Measurements from ENCODE around the gene TPI1. TPM values are rescaled to one million over a fixed set of nuclear protein-coding genes. Genes with fewer than 3 reads are reported as not detected.
"Not testable (repeated sequence)": the region's sequence is repeated elsewhere in the genome, so short reads cannot be mapped to it uniquely, and the experiment has no call there.

The TPI1 gene
- total RNA-seq, 2 experiments from 2014 or later: 1,086 to 1,277 TPM

DNA sequence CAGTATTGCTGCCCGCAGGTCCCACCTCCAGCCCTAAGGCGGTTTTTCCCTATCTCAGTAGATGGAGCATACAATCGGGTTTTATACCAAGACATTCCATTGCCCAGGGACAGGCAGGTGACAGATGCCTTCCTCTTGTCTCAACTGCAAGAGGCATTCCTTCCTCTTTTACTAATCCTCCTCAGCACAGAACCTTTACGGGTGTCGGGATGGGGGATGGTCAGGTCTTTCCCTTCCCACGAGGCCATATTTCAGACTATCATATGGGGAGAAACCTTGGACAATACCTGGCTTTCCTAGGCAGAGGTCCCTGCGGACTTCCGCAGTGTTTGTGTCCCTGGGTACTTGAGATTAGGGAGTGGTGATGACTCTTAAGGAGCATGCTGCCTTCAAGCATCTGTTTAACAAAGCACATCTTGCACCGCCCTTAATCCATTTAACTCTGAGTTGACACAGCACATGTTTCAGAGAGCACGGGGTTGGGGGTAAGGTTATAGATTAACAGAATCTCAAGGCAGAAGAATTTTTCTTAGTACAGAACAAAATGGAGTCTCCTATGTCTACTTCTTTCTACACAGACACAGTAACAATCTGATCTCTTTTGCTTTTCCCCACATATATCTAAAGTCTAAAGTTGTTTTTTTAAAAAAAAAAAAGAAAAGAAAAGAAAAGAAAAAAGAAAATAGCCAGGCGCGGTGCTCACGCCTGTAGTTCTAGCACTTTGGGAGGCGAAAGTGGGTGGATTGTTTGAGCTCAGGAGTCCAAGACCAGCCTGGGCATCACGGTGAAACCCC, 19.1 kb downstream of the TPI1 start:
- H3K4me3 Mint-ChIP-seq; H3K9me3 Mint-ChIP-seq (ENCODE audit: low read depth); ATAC-seq; H3K27ac Mint-ChIP-seq; DNase-seq; H3K27me3 Mint-ChIP-seq: not testable (repeated sequence)
- Mint-ChIP-seq H3K4me1 (peaks cover 17% of the 10 kb centered on the region), H3K36me3 (peaks cover 15% of the 10 kb centered on the region)
- CTCF ChIA-PET: interaction anchor here (1.0 to 1.6 kb wide), 2 partner anchors 14 to 34 kb away, joined by 3 to 7 read pairs; partner anchors contain the start of gene SPSB2

GRCh38 chr12:6887460-6887859, 20.1 kb downstream of the TPI1 start:
- Mint-ChIP-seq H3K9me3 (ENCODE audit: low read depth) (no peaks in the 10 kb centered on the region), H3K4me3 (no peak overlapping the region), H3K36me3 (peaks cover 15% of the 10 kb centered on the region), H3K27ac (no peak overlapping the region), H3K27me3 (no peaks in the 10 kb centered on the region), H3K4me1 (peaks cover 26% of the 10 kb centered on the region)
- no peak for DNase-seq
- CTCF ChIA-PET: interaction anchor here (0.8 to 1.6 kb wide), 2 partner anchors 15 to 20 kb away, joined by 3 to 7 read pairs; partner anchors contain the start of gene SPSB2
- no peak for ATAC-seq

- CTCF ChIA-PET: interaction anchor here (0.8 kb wide), 1 partner anchor 21 kb away, joined by 3 read pairs; no protein-coding TSS in a partner anchor
- H3K36me3 Mint-ChIP-seq: peaks cover 16% of the 10 kb centered on the region
- ATAC-seq (no peak), DNase-seq (no peak)
- H3K4me3 Mint-ChIP-seq: no peak overlapping the region
- H3K27me3 Mint-ChIP-seq: no peaks in the 10 kb centered on the region
- H3K27ac Mint-ChIP-seq: peak overlapping the region; percentile 49
- H3K9me3 Mint-ChIP-seq (ENCODE audit: low read depth): no peaks in the 10 kb centered on the region
- peaks cover 29% of the 10 kb centered on the region for H3K4me1 Mint-ChIP-seq
Measured at GRCh38 chr12:6888360-6888759, 21.0 kb downstream of the TPI1 start.

DNA sequence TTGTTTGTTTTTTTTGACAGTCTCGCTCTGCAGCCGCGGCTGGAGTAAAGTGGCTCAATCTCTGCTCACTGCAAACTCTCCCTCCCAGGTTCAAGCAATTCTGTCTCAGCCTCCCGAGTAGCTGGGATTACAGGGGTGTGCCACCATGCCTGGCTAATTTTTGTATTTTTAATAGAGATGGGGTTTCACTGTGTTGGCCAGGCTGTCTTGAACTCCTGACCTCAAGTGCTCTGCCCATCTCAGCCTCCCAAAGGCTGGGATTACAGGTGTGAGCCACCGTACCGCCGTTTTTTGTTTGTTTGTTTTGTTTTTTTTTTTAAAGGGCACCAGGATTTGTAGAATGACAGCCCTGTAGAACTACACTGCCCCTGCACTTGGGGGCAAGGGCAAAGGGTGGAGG, 21.5 kb downstream of the TPI1 start:
- not testable (repeated sequence) for DNase-seq; ATAC-seq; H3K27me3 Mint-ChIP-seq; H3K9me3 Mint-ChIP-seq (ENCODE audit: low read depth); H3K4me3 Mint-ChIP-seq
- Mint-ChIP-seq H3K36me3 (peaks cover 16% of the 10 kb centered on the region), H3K27ac (peak overlapping the region; percentile 49), H3K4me1 (peaks cover 29% of the 10 kb centered on the region)
- CTCF ChIA-PET: interaction anchor here (1.4 kb wide), 1 partner anchor 16 kb away, joined by 11 read pairs; the partner anchor contains the start of gene SPSB2

GRCh38 chr12:6889775-6890573, 22.6 kb downstream of the TPI1 start:
- Mint-ChIP-seq H3K36me3 (peaks cover 11% of the 10 kb centered on the region), H3K4me1 (peaks cover 29% of the 10 kb centered on the region), H3K27ac (peak overlapping the region; percentile 93), H3K4me3 (peak overlapping the region; percentile 80)
- H3K27me3 Mint-ChIP-seq; H3K9me3 Mint-ChIP-seq (ENCODE audit: low read depth); DNase-seq; ATAC-seq: not testable (repeated sequence)
- CTCF ChIA-PET: interaction anchor here (1.0 to 1.4 kb wide), 2 partner anchors 17 to 20 kb away, joined by 4 to 11 read pairs; partner anchors contain the start of gene SPSB2

- CTCF ChIA-PET: interaction anchor here (0.8 to 5.2 kb wide), 34 partner anchors 9 to 220 kb away, joined by 3 to 90 read pairs (median 5); partner anchors contain the start of genes C12orf57, CDCA3, COPS7A and ENO2
- H3K27me3 Mint-ChIP-seq: no peaks in the 10 kb centered on the region
- H3K9me3 Mint-ChIP-seq (ENCODE audit: low read depth): no peaks in the 10 kb centered on the region
- peak overlapping the region; percentile 93 for H3K27ac Mint-ChIP-seq
- DNase-seq: peak; percentile 99
- peak overlapping the region; percentile 80 for H3K4me3 Mint-ChIP-seq
- H3K4me1 Mint-ChIP-seq: peaks cover 29% of the 10 kb centered on the region
- H3K36me3 Mint-ChIP-seq: peaks cover 9% of the 10 kb centered on the region
- ATAC-seq: peak; percentile 95
Measured at GRCh38 chr12:6890789-6891645, 23.7 kb downstream of the TPI1 start.

- Mint-ChIP-seq H3K27me3 (no peaks in the 10 kb centered on the region), H3K27ac (peak overlapping the region; percentile 93), H3K4me1 (peaks cover 29% of the 10 kb centered on the region), H3K9me3 (ENCODE audit: low read depth) (no peaks in the 10 kb centered on the region), H3K4me3 (peak overlapping the region; percentile 80), H3K36me3 (peaks cover 9% of the 10 kb centered on the region)
- peak; percentile 3 for ATAC-seq
- CTCF ChIA-PET: interaction anchor here (0.8 to 5.2 kb wide), 32 partner anchors 8 to 220 kb away, joined by 3 to 90 read pairs (median 5); partner anchors contain the start of genes C12orf57, CDCA3, ENO2 and LPCAT3
- DNase-seq: no peak
Measured at GRCh38 chr12:6891646-6892001, 24.3 kb downstream of the TPI1 start.

DNA sequence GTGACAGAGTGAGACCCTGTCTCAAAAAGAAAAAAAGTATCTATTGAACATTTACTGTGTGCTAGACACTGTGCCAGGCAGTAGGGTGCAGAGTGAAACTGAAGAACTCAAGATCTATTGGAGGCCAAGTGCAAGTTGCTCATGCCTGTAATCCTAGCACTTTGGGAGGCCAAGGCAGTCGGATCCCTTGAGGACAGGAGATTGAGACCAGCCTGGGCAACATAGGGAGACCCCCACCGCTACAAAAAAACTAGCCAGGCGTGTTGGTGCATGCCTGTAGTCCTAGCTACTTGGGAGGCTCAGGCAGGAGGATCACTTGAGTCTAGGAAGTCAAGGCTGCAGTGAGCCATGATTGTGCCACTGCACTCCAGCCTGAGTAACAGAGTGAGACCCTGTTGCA, 25.4 kb downstream of the TPI1 start:
- DNase-seq; H3K36me3 Mint-ChIP-seq; H3K27me3 Mint-ChIP-seq; ATAC-seq; H3K9me3 Mint-ChIP-seq (ENCODE audit: low read depth): not testable (repeated sequence)
- CTCF ChIA-PET: interaction anchor here (1.7 to 5.2 kb wide), 9 partner anchors 11 to 72 kb away, joined by 6 to 90 read pairs (median 16); partner anchors contain the start of genes LRRC23, SPSB2 and TPI1
- H3K27ac Mint-ChIP-seq: peak overlapping the region; percentile 56
- H3K4me1 Mint-ChIP-seq: peaks cover 29% of the 10 kb centered on the region
- H3K4me3 Mint-ChIP-seq: peak overlapping the region; percentile 52

- DNase-seq: no peak
- Mint-ChIP-seq H3K4me1 (peaks cover 23% of the 10 kb centered on the region), H3K9me3 (ENCODE audit: low read depth) (no peaks in the 10 kb centered on the region), H3K27ac (no peak overlapping the region), H3K4me3 (no peak overlapping the region), H3K27me3 (no peaks in the 10 kb centered on the region), H3K36me3 (peaks cover 5% of the 10 kb centered on the region)
- ATAC-seq: no peak
- CTCF ChIA-PET: interaction anchor here (0.7 to 5.2 kb wide), 4 partner anchors 10 to 295 kb away, joined by 4 to 90 read pairs (median 4); partner anchors contain the start of genes LRRC23 and SPSB2
Measured at GRCh38 chr12:6894321-6894720, 27.0 kb downstream of the TPI1 start.

GRCh38 chr12:6896846-6897435, 29.6 kb downstream of the TPI1 start:
- no peak for DNase-seq
- H3K9me3 Mint-ChIP-seq (ENCODE audit: low read depth): no peaks in the 10 kb centered on the region
- no peak overlapping the region for H3K4me3 Mint-ChIP-seq
- ATAC-seq: no peak
- H3K36me3 Mint-ChIP-seq: peaks cover 2% of the 10 kb centered on the region
- peaks cover 13% of the 10 kb centered on the region for H3K4me1 Mint-ChIP-seq
- CTCF ChIA-PET: interaction anchor here (0.9 to 1.3 kb wide), 4 partner anchors 24 to 64 kb away, joined by 3 to 5 read pairs (median 4); partner anchors contain the start of gene SPSB2
- H3K27me3 Mint-ChIP-seq: no peaks in the 10 kb centered on the region
- H3K27ac Mint-ChIP-seq: no peak overlapping the region

GRCh38 chr12:6899427-6899826, 32.1 kb downstream of the TPI1 start:
- Mint-ChIP-seq H3K4me1 (peaks cover 6% of the 10 kb centered on the region), H3K4me3 (no peak overlapping the region), H3K27ac (no peak overlapping the region), H3K9me3 (ENCODE audit: low read depth) (no peaks in the 10 kb centered on the region), H3K27me3 (no peaks in the 10 kb centered on the region), H3K36me3 (no peaks in the 10 kb centered on the region)
- ATAC-seq (no peak), DNase-seq (no peak)
- CTCF ChIA-PET: interaction anchor here (1.1 to 1.8 kb wide), 3 partner anchors 8 to 210 kb away, joined by 3 to 6 read pairs (median 3); partner anchors contain the start of gene C1RL
